Fibroblast of villous mesenchyme (primary cell): Measurements from ENCODE around the gene ACAP3. TPM values are rescaled to one million over a fixed set of nuclear protein-coding genes. Genes with fewer than 3 reads are reported as not detected.

Experiments
- DNase-seq: peaks from one replicate; pipeline ENCODE4 v3.0.0-alpha.2; 2010; ENCODE audit warnings: low read depth
- H3K4me3 ChIP-seq: 2 replicates; pipeline ENCODE4 v1.5.1; 2011; ENCODE audit warnings: low read depth, mild to moderate bottlenecking, low read length
- CTCF ChIP-seq: IDR thresholded peaks from 2 replicates; pipeline ENCODE4 v1.5.1; 2012; ENCODE audit warnings: low read depth, mild to moderate bottlenecking, low read length; ENCODE audit not compliant: insufficient read depth
- total RNA-seq: library from RNA; depleted of rRNA; stranded (reverse); fragments of >200 nt; gene quantifications from 2 replicates; pipeline ENCODE4 v1.2.3, GENCODE V29; 2012

Gene ACAP3
- total RNA-seq, 1 donor, result 43.2 TPM

GRCh38 chr1:1329304-1330210 is 21.8 kb upstream of the ACAP3 start:
- H3K4me3 ChIP-seq, result no peak overlapping the region
- no peak for TF ChIP-seq CTCF
- DNase-seq, result no peak

- TF ChIP-seq CTCF, result no peak
- no peak for DNase-seq
- no peak overlapping the region for H3K4me3 ChIP-seq
Measured at GRCh38 chr1:1328254-1328653, 20.5 kb upstream of the ACAP3 start.

GRCh38 chr1:1327291-1327690 is 19.6 kb upstream of the ACAP3 start:
- no peak for TF ChIP-seq CTCF
- no peak for DNase-seq

GRCh38 chr1:1326075-1326605 is 18.4 kb upstream of the ACAP3 start:
- no peak overlapping the region for H3K4me3 ChIP-seq
- TF ChIP-seq CTCF, result no peak
- no peak for DNase-seq

More at GRCh38 chr1:1327291-1327690, 19.6 kb upstream of the ACAP3 start:
- H3K4me3 ChIP-seq, result no peak overlapping the region

GRCh38 chr1:1325288-1326074 is 17.8 kb upstream of the ACAP3 start:
- DNase-seq, result no peak
- peak overlapping the region; percentile 83 for H3K4me3 ChIP-seq
- no peak for TF ChIP-seq CTCF

GRCh38 chr1:1324524-1325287 is 17.0 kb upstream of the ACAP3 start, which contains the start of the genes CPTP and INTS11:
Gene CPTP, plus strand, starts transcription at chr1:1324802. Its CDS starts 2,109 bp downstream, at chr1:1326911.
Gene INTS11, minus strand, starts transcription at chr1:1324660. Its CDS starts 52 bp downstream, at chr1:1324608.
- H3K4me3 ChIP-seq, result peak within 1 kb of the TSS; percentile 83
- peak; percentile 92 for DNase-seq
- no peak for TF ChIP-seq CTCF
